HG02885 (cell line): ENCODE measurements around the gene CALU.

Experiments
- ATAC-seq: cut with Tn5 transposase; IDR thresholded peaks from one replicate; pipeline ENCODE4 v1.9.1; 2021; ENCODE audit warnings: mild to moderate bottlenecking; ENCODE audit not compliant: unreplicated experiment, poor library complexity

The CALU gene

DNA sequence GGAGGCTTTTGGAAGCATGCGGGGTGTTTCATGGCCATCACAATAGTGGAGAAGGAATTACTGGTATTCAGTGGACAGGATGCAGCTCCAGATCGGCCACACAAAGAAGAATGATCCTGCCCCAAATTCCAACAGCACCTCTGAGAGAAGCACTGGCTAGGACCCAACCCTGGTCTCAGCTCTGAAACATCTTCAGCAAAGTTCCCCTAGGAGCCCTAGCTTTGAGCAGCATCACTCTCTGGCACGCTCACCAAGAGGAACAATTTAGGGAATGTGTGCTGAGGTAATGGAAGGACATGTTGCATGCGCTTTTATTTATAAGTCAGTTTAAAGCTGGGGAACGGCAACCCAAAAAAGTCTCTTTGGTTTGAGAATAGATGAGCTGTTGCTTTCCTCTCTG, 42.0 kb downstream of the CALU start:
- no peak for ATAC-seq

DNA sequence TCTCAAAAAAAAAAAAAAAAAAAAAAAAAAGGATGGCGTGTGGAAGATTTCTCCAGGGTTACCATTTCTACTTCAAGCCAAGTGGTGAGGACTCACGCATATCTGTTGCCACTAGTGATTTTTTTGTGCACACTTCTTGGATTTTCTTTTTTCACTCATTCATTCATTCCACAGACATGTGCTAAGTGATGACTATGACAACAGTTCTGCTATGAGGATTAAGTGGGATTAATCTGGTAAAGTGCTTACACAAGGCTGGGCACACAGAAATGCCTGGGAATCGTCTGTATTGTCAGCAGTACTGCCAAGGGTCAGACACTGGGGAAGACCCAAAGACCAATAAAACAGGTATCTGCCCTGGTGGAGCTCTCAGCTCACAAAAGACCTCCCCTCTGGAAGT, 42.7 kb downstream of the CALU start:
- ATAC-seq, result no peak

DNA sequence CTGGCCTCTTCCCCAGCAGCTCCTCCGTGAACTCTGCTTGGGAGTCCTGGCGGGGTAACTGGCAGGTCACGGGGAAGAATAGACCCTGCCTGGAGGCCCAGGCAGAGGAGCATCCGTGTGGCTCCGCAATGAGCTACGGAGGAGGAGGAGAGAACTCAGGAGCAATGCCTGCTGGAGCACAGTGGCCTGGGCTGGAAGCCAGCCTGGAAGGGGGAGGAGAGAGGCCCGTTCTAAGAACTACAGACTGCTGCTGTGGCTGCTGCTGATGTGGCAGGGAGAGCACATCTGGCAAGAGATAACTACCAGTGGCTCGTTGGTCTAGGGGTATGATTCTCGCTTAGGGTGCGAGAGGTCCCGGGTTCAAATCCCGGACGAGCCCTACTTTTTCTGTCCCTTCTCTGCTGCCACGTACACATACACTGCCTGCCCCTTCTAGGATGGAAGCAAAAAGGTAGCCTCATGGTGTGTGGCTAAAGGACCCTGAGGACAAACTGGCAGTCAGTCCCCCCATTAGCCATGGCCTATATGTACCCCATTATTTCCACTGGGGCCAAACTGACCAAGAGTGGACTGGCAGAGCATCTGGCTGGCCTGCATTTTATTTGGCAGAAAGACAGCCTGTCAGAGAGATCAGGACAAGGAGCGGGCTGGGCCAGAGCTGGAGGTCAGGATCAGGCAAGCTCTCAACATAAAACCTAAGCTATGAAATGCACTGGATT, 44.1 kb downstream of the CALU start:
- no peak for ATAC-seq

DNA sequence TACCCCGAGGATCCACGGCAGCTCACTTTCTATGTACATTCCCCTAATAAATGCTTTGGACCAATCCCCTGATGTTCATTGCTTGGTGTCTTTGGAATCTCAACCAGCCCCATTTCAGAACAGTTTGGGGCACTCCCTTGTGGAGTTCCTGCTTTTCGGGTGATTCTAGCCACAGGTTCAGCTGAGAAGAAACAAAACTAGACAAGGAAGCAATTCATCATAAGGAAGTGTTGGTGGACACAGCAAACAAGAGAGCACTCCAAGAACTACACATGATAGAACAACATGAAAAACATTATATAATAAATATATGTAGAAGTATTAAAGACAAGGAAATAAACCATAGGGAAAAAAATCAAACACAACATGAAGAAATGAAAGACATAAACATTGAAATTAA, 46.6 kb downstream of the CALU start:
- ATAC-seq, result no peak

DNA sequence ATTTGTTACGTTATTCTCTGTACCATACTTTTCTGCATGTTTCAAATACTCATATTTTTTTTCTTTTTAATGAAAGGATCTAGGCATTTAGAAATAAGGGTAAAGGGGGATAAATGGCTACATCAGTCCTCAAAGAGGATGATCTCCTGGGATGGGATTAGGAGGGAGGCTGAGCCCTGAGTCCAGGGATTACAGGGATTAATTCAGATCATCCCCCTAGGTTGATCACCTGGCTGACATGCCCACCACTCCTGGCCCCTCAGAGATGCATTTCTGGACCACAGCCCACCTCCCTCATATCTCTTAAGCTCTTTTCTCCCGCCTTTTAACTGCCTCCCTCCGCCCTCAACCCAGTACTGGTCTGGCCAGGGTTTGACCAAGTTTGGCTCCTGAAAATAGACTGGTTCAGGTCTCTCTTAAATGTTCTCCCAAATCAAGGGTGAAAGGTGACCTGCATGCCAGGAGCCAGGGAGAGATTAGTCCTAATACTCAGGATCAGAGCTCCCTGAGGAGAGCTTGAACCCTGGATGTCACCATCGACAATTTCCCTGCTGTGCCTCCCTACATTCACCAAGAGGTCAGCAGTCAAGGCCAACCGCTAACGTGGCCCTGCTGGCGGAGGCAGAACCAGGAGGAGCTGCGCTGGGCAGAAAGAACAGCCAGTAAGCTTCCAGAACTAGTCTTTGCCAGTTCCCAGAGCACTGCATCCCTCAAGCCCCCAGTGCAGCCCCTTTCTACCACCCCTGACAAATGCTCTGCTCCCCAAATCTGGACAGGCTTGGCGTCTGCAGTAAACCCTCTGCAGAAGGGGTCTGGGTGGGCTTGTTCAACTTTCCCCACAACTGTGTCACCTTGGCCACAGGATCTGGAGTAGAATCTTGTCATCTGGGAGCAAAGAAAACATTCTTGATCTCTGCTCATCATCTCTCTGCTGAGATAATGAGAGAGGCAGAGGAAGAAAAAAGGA, 49.6 kb downstream of the CALU start:
- no peak for ATAC-seq

DNA sequence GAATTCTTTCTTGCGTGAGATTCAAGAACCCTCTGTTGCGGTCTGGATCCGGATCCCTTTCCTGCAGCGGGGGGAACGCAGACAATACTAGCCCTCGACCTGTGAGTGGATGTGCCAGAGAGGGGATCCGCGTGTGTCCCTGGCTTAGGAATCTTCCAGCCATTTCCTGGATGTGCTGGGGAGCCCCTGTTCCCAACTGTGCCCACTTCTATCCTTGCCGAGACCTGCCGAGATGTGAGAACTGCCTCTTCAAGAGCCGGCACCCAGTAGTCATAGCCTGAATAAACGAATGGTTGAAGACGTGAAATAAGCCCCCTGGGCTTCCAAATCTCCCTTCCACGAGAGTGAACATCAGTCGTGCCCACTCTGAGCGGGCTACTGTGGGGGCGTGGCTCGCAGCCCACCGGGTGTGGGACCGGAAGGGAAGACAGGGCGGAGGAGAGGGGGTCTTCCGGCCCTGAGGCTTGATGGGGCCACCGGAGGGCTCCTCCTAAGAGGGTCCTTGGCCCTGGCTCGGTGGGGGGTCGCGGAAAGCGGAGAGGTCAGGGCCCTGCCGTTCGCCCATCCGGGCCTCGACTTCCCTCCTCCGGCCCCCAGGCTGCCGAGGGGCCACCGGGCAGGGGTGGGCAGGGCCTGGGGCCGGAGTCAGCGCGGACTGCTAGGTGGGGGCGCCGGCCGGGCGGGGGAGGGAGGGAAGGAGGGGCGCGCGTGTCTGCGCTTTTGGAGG, 51.3 kb downstream of the CALU start:
- ATAC-seq, result peak; percentile 26

DNA sequence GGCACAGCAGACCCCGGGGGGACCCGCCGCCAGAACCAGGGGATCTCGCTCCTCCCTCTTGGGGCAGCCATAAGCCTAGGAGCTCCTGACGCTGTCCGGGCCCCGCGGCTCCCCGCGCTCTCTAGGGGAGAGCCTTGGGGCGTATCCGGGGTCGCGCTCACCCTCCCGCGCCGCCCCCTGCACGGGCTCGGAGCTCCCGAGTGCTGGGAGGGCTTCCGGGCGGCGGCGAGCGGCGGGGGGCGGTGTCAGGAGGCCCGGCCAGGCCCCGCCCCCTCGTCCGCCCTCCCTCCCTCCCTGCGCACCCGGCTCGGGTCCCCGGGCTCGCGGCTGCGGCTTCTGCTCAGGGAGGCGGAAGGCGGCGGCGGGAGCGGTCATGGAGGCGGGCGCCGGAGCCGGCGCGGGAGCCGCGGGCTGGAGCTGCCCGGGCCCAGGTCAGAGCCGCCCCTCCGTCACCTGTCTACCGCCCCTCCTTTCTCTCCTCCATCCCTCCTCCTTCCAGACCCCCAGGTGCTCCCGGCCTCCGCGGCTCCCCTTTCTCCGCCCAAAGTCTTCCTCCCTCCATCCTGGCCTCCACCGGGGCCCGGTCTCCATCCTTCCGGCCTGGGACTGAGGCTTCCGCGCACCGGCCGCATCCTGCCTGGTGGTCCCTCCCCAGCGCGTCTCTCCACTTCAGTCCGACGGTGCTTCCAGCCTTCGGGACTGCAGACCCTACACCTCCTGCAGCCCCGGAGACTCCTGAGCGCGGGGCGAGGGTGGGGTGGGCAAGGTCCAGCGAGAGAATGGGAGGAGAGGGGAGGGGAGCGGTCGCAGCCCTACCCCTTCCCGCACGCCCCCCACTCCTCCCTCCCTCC, 52.2 kb downstream of the CALU start, which contains the start of gene CCDC136:
Gene CCDC136 (plus strand): TSS at position 848 of the 851 bp plus-strand sequence. CDS start 444 bp downstream, outside the sequence.
- ATAC-seq, result peak; percentile 84

DNA sequence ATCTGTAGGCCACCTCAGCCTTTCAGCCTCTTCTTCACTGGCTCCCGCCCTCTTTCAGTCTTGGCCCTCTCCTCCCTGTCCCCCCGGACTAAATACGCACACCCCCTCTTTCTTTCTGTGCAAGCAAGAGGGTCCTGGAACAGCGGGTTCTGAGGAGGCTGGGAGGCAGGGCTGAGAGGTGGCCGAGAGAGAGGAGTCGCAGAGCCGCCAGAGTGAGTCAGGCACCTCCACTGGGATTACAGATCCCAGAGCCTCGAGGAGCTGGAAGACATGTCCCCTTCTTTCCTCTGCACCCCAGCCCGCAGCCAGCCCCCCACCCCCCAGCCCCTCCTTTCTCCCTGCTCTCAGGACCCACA, 52.8 kb downstream of the CALU start:
- no peak for ATAC-seq

DNA sequence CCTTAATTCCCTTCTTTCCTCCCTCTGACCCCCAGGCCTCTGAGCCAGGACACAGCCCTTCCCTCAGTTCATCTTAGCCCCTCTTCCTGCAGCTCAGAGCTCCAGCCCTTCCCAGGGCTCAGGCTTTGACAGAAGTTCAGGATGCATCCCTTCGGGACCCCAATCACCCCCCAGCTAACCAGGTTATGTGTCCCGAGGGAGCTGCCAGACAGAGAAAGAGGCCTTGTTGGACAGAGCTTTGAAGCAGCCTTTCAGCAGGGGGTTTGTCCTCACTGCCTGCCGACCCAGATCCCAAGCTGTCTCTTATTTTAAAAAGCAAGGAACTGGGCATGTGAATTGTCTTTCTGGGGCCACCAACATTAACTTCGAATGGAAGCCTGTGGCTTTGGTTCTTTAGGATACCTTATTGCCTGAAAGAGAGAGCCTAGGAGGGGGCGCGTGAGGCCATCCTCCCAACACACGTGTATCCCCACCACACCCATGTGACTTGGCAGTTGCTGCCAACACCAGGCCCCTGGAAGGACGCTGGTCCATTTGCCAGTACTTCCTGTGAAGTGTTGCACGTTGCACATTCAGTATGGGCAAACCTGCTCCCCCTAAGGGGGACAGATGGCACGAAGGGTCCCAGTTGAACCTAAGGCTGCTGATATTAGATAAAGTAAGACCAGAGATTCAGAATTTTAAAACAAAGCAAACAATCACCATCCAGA, 53.5 kb downstream of the CALU start:
- no peak for ATAC-seq

DNA sequence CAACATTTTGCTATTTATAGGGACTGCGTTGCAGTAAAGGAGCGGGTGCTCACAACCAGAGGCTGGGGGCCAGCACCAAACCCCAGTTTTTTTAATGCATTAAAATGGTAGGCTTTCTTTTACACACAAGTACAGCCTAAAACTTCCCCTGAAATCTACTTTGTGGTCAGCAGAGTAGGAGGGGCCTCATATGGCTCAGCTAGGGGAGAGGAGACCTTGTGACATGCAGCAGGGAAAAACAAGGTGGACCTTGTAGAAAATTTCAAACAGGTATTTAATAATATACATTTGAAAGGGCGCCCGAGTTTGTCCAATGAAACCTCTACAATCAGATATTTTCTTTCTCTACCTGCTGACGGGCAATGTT, 54.0 kb downstream of the CALU start:
- no peak for ATAC-seq

DNA sequence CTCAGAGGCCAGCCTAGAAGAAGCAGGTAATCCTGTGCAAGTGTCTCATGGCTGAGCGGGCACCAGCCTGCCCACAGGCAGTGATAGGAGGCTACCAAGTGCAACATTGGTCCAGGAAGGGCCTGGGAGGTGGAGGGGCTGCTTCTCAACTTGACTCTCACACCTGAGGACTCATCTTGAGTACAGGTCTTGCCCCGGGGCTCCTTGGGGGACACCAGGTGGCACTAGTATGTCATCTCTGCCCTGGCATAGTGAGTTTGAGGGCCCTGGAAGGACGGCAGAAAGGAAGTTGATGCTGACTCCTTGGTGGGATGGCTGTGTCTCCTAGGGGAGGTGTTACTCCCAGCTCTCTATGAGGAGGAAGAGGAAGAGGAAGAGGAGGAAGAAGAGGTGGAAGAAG, 54.9 kb downstream of the CALU start:
- no peak for ATAC-seq

DNA sequence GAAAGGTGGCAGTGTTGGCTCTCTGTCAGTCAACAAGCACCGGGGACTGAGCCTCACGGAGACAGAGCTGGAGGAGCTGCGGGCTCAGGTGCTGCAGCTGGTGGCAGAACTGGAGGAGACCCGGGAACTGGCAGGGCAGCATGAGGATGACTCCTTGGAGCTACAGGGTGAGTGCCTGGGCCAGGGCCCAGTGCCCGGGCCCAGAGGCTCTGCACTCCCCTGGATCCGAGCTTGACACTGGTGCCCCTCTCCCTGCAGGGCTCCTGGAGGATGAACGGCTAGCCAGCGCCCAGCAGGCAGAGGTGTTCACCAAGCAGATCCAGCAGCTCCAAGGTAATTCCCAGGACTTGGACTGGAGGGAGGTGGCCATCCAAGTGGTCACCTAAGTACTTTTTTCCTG, 55.3 kb downstream of the CALU start:
- no peak for ATAC-seq

DNA sequence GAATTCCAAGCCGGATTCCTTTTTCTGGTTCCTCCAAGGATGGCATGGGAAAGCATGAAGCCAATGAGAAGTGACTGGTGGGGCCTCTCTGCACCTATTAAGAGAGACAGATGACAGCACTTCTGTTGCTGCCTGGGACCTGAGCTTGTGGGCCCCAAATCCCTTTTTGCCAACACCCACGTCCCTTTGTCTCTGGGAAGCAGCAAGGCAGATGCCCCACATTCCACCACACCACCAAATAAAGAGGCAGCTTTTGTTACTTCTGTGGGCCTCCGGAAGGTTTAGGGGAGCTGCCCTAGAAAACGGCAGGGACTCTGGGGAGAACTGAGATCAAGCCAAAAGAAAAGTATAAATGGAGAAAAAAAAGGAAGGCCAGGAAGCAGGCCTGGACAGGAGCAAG, 56.0 kb downstream of the CALU start:
- ATAC-seq, result no peak

DNA sequence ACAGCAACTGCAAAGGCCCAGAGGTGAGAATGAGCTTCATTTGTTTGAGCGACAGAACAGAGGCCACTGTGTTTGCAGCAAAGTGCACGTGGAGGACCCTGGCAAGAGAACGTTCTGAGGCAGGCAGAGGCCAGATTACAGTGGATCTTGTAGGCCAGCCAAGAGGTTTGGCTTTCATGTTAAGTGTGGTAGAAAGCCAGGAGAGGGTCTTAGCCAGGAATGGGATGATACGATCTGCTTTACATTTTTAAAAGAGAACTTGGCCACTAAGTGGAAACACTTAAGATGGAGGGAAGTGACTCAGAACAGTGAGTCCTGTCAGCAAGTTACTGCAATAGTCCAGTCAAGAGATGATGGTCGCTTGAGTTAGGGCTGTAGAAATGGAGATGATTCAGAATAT, 57.2 kb downstream of the CALU start:
- ATAC-seq, result no peak

DNA sequence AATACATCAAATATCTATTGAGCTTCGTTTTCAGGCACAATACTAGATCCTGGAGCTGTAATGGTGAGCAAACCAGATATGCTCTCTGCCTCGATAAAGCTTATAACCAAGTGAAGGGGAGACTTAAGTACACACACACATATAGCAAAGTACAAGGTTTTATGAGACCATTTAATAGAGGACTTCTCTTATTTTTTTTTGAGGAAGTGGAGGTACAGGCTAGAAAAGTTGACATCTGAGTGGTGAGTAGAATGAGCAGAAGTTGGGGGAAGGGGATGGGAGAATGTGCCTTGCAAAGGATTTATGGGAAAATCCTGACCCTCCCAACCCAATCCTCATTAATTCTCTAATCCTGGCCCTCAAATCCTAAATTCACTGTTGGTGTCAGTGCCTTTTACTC, 60.3 kb downstream of the CALU start:
- no peak for ATAC-seq

DNA sequence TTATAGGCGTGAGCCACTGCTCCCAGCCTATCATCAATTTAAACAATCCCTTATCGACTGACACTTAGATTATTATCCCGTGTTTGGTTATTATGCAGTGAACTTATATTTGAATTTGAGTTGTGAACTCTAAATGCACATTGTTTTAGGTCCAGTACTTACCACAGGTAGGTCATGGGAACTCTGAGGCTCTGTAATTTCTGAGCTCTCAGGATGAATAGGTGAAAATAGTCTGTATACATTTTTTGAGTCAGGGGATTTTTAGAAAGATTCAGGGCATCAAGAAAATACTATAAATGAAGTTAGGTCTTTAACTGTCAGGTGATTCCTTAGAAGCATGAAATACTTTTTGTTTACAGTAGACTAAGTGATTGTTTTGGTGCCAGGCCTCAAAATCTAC, 61.4 kb downstream of the CALU start:
- no peak for ATAC-seq

DNA sequence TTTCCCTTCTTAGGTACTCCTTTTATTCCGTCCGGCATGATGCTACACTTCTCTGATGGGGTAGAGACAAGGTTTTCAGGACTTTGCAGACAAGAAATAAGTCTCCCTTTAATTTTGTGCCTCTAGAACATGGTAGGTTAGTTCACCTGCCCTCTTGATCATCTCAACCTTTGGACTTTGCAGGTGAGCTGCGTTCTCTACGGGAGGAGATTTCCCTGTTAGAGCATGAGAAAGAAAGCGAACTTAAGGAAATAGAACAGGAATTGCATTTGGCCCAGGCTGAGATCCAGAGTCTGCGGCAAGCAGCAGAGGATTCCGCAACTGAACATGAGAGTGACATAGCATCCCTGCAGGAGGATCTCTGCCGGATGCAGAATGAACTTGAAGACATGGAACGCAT, 61.8 kb downstream of the CALU start:
- ATAC-seq, result no peak

DNA sequence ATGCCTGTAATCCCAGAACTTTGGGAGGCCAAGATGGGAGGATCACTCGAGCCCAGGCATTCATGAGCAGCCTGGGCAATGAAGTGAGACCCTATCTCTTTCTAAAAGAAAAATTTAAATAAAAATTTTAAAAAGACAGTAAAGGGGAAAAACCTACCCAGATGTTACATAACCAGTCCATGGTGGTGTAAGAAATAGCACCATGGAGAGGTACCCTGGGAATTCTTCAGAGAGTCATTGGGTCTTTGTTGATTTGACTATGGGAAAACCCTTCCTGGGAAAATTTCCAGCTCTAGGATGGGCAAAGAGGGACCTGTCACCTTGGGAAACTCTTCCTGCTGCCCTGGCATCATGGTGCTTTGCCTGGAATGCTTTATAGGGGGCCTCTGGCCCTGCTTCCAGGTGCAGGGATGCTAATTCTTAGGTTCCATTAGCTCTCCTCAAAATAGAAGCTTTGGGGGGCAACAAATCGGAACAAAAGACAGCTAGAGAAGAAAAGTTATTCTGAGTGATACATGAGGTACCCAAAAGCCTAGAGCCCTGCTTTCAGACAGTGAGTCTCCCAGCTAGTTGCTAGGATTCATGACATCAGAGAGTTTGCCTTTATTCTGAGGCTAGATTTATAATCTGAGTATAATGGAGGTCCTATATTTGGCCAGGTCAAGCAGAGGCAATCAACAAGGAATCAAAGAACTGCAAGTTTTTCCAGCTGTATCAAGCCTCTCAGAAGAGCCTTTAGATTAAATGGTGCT, 62.7 kb downstream of the CALU start:
- ATAC-seq, result no peak

DNA sequence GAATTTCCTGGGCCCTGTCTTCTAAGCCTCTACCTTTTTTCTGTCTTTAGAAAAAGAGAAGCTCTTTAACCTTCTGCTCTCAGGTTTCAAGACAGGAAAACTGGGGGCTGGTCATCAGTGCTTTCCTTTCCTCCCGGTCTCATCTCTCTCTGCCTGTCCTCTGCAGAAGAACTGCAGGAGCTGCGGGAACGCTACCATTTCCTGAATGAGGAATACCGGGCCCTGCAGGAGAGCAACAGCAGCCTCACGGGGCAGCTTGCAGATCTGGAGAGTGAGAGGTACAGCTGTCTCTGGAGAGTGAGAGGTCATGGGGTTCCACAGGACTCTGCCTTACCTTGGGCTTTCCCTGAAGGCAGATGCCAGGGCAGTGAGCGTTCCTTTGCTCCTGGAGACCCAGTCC, 65.3 kb downstream of the CALU start:
- ATAC-seq, result no peak
